LNCaP clone FGC (cell line): ENCODE results near the gene SLC6A7.
"Not testable (repeated sequence)": the region's sequence is repeated elsewhere in the genome, so short reads cannot be mapped to it uniquely, and the experiment has no call there.

Source experiments
- DNase-seq: peaks from one replicate; pipeline ENCODE4 v3.0.0-alpha.2; 2011; ENCODE audit warnings: low read depth
- H3K4me3 ChIP-seq: 2 replicates; pipeline ENCODE4 v1.5.1; 2011; ENCODE audit warnings: mild to moderate bottlenecking, low read depth, low read length, control low read depth
- CTCF ChIP-seq: IDR thresholded peaks from 2 replicates; pipeline ENCODE4 v1.5.1; 2012; ENCODE audit warnings: mild to moderate bottlenecking; ENCODE audit not compliant: control insufficient read depth, insufficient read depth; ENCODE audit errors: extremely low read depth

SLC6A7 gene

DNA sequence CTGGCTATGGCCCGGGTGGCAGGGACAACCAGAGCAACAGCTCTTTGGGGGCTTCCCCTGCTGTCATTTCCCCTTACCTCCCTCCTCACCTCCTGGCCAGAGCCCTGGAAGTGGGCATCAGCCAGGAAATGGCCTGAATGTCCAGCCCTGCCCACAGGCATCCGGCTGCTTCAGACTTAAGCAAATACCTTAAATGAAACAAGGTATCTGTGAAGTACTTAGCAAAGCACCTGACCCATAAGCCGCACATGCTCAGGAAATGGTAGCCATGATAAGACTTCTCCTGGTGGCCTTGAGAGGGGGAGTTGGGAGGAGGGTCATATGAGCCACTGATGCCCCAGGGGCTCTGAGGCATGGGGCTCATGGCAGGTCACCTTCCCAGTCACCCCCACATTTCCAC is 55.9 kb downstream of the SLC6A7 start:
- DNase-seq = no peak
- no peak overlapping the region for H3K4me3 ChIP-seq
- TF ChIP-seq CTCF = no peak

DNA sequence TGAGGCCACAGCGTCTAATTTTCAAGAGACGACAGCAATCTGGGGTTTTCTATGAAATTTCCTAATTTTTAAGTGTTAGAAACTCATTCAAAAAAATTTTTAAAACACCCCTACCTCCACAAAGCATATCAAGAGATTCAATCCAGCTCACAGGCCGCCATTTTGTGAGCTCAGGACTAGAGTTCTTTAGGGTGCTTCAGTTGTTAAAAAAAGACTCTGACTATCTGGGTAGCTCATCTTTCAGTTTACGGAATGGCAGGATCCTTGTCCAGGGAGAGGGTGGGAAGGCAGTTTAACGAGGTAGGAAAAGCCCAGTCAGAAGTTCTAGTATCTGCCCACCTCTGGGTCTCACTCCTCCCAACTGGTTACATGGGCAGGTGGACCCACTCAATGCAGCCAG is 56.6 kb downstream of the SLC6A7 start:
- no peak for TF ChIP-seq CTCF

DNA sequence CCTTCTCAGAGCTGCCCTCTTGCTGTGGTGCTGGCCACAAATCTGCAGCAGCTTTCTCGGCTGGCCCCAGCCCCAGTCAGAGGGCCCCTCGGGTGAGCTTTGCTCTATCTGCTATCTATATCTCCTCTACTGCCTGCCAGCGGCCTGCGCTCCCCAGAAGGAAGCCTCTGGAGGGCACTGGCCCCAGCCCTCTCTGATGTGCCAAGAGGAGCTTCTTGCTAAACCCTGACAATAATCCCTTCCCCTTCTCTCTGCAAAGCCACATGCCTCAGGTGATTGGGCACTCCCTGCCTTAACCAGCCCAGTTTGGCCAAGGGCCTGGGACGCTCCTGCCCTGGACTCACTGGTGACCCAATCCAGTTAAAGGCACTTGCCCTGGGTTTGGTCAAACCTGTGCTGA is 57.0 kb downstream of the SLC6A7 start:
- DNase-seq = no peak
- H3K4me3 ChIP-seq = no peak overlapping the region
- TF ChIP-seq CTCF = no peak

More for the DNA sequence above, 56.6 kb downstream of the SLC6A7 start:
- no peak overlapping the region for H3K4me3 ChIP-seq
- no peak for DNase-seq

DNA sequence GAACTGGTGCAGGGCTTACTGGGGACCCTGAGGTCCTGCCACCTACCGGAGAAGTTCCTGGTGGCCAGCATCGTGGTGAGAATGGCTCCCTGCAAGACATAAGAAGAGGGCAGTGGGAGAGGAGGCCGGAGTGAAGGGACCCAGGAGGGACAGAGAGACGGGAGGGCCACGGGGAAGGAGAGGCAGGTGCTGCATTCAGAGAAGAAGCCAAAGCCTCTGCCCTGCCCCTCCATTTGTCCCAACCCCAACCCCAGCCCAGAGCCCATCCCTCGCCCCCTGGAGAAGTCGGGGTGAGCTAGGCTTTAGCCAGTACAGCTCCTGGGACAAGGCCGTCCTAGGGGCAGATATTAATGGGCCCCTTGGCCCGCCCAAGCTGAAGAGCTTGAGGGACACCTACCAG is 57.9 kb downstream of the SLC6A7 start:
- no peak for TF ChIP-seq CTCF
- DNase-seq = no peak
- no peak overlapping the region for H3K4me3 ChIP-seq

DNA sequence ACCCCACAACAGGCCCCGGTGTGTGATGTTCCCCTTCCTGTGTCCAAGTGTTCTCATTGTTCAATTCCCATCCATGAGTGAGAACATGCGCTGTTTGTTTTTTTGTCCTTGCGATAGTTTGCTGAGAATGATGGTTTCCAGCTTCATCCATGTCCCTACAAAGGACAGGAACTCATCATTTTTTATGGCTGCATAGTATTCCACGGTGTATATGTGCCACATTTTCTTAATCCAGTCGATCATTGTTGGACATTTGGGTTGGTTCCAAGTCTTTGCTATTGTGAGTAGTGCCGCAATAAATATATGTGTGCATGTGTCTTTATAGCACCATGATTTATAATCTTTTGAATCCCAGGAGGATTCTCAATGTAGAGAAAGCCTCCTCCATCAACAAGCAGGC is 58.6 kb downstream of the SLC6A7 start:
- H3K4me3 ChIP-seq, DNase-seq: not testable (repeated sequence)

- no peak for DNase-seq
- no peak overlapping the region for H3K4me3 ChIP-seq
- TF ChIP-seq CTCF = no peak
Observed at GRCh38 chr5:150248946-150249345, 59.1 kb downstream of the SLC6A7 start.

DNA sequence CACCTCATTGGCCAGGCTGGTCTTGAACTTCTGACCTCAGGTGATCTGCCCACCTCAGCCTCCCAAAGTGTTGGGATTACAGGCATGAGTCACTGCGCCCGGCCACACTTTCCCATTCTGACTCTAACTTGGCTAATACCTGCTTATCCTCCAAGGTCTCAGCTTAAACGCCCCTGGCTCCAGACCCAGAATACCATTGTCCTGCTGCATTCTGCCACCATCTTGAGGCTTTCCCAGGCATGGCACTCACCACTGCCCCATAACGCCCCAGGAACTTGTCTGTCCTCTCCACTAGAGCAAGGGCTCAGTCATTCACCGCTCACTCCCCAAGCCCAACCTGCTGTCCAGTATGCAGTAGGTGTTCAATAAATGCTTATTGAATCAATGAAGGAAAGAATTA is 59.9 kb downstream of the SLC6A7 start:
- DNase-seq = no peak
- no peak for TF ChIP-seq CTCF
- H3K4me3 ChIP-seq = no peak overlapping the region

- TF ChIP-seq CTCF = no peak
- no peak overlapping the region for H3K4me3 ChIP-seq
- no peak for DNase-seq
Observed at GRCh38 chr5:150251504-150251903, 61.6 kb downstream of the SLC6A7 start.
